GM19438 (cell line): Measurements from ENCODE around the gene NSRP1.
"Not testable (repeated sequence)": the region's sequence is repeated elsewhere in the genome, so short reads cannot be mapped to it uniquely, and the experiment has no call there.

Experiments
- ATAC-seq: cut with Tn5 transposase; IDR thresholded peaks from one replicate; pipeline ENCODE4 v1.9.1; 2021; ENCODE audit warnings: low read depth; ENCODE audit not compliant: unreplicated experiment

The NSRP1 gene

GRCh38 chr17:30174556-30174955 is 57.9 kb downstream of the NSRP1 start:
- ATAC-seq = no peak

GRCh38 chr17:30176855-30177254 is 60.2 kb downstream of the NSRP1 start:
- ATAC-seq = no peak

GRCh38 chr17:30186761-30187160 is 70.1 kb downstream of the NSRP1 start:
- no peak for ATAC-seq

GRCh38 chr17:30187573-30187972 is 71.0 kb downstream of the NSRP1 start:
- ATAC-seq = no peak

GRCh38 chr17:30188211-30188939 is 71.8 kb downstream of the NSRP1 start:
- ATAC-seq = no peak

- ATAC-seq = no peak
Measured at GRCh38 chr17:30191072-30191471, 74.5 kb downstream of the NSRP1 start.

- no peak for ATAC-seq
Measured at GRCh38 chr17:30196504-30196903, 79.9 kb downstream of the NSRP1 start.

GRCh38 chr17:30197416-30197815 is 80.8 kb downstream of the NSRP1 start:
- ATAC-seq = no peak

GRCh38 chr17:30199600-30199999 is 83.0 kb downstream of the NSRP1 start:
- ATAC-seq = no peak

GRCh38 chr17:30200106-30200505 is 83.5 kb downstream of the NSRP1 start:
- no peak for ATAC-seq

GRCh38 chr17:30200656-30201055 is 84.0 kb downstream of the NSRP1 start:
- not testable (repeated sequence) for ATAC-seq

- ATAC-seq = no peak
Measured at GRCh38 chr17:30203471-30203981, 86.9 kb downstream of the NSRP1 start.

- ATAC-seq = no peak
Measured at GRCh38 chr17:30207655-30208054, 91.0 kb downstream of the NSRP1 start.

GRCh38 chr17:30208214-30208613 is 91.6 kb downstream of the NSRP1 start:
- no peak for ATAC-seq

GRCh38 chr17:30209930-30210329 is 93.3 kb downstream of the NSRP1 start:
- no peak for ATAC-seq

GRCh38 chr17:30210366-30210765 is 93.8 kb downstream of the NSRP1 start:
- no peak for ATAC-seq

GRCh38 chr17:30210901-30211300 is 94.3 kb downstream of the NSRP1 start:
- no peak for ATAC-seq

- ATAC-seq = no peak
Measured at GRCh38 chr17:30211371-30211770, 94.8 kb downstream of the NSRP1 start.

GRCh38 chr17:30212750-30213149 is 96.1 kb downstream of the NSRP1 start:
- ATAC-seq = peak; percentile 65

GRCh38 chr17:30217054-30217453 is 100.4 kb downstream of the NSRP1 start:
- ATAC-seq = no peak

GRCh38 chr17:30217746-30218245 is 101.2 kb downstream of the NSRP1 start:
- no peak for ATAC-seq

GRCh38 chr17:30218799-30219198 is 102.2 kb downstream of the NSRP1 start:
- no peak for ATAC-seq
